Activated naive CD4-positive, alpha-beta T cell treated with anti-CD3 and anti-CD28 coated beads, Interleukin-2, amount 10 ng/mL, durations not matched to agents 7 days and 5 days (primary cell): ENCODE data around the gene EMC10.
"Not testable (repeated sequence)": the region's sequence is repeated elsewhere in the genome, so short reads cannot be mapped to it uniquely, and the experiment has no call there.

Source experiments
- CTCF ChIA-PET: fragments of 350-600 bp; sonication (Branson Sonifier 250); formaldehyde crosslinking; loops from one replicate; lab custom pipeline; 2021; ENCODE audit warnings: antibody characterized with exemption; lab: Charles Lee
- DNase-seq: peaks from one replicate; pipeline ENCODE4 v3.0.0-alpha.2; 2020
- H3K27ac Mint-ChIP-seq: one replicate; pipeline ENCODE4 v1.8.0; 2021; ENCODE audit warnings: mild to moderate bottlenecking, moderate library complexity, mixed read lengths
- H3K27me3 Mint-ChIP-seq: one replicate; pipeline ENCODE4 v1.8.0; 2021; ENCODE audit warnings: mild to moderate bottlenecking, mixed read lengths
- H3K36me3 Mint-ChIP-seq: one replicate; pipeline ENCODE4 v1.8.0; 2021; ENCODE audit warnings: mixed read lengths
- H3K4me1 Mint-ChIP-seq: one replicate; pipeline ENCODE4 v1.8.0; 2021; ENCODE audit warnings: mixed read lengths
- H3K4me3 Mint-ChIP-seq: one replicate; pipeline ENCODE4 v1.8.0; 2021; ENCODE audit warnings: mild to moderate bottlenecking, moderate library complexity, mixed read lengths
- H3K9me3 Mint-ChIP-seq: one replicate; pipeline ENCODE4 v1.8.0; 2021; ENCODE audit warnings: mixed read lengths

The EMC10 gene

GRCh38 chr19:50437862-50438449 lies 38.4 kb upstream of the EMC10 start:
- H3K36me3 Mint-ChIP-seq = no peaks in the 10 kb centered on the region
- H3K4me1 Mint-ChIP-seq = no peaks in the 10 kb centered on the region
- peaks cover 51% of the 10 kb centered on the region for H3K27me3 Mint-ChIP-seq
- no peaks in the 10 kb centered on the region for H3K9me3 Mint-ChIP-seq
- CTCF ChIA-PET = interaction anchor here (1.6 kb wide), 1 partner anchor 49 kb away, joined by 7 read pairs; no protein-coding TSS in a partner anchor
- no peak for DNase-seq
- no peak overlapping the region for H3K27ac Mint-ChIP-seq
- no peak overlapping the region for H3K4me3 Mint-ChIP-seq

GRCh38 chr19:50439130-50439529 lies 37.2 kb upstream of the EMC10 start:
- H3K27me3 Mint-ChIP-seq = peaks cover 40% of the 10 kb centered on the region
- H3K36me3 Mint-ChIP-seq, H3K4me1 Mint-ChIP-seq, H3K27ac Mint-ChIP-seq, CTCF ChIA-PET, H3K9me3 Mint-ChIP-seq, H3K4me3 Mint-ChIP-seq, DNase-seq: not testable (repeated sequence)

- no peak overlapping the region for H3K27ac Mint-ChIP-seq
- H3K4me3 Mint-ChIP-seq = no peak overlapping the region
- CTCF ChIA-PET = no interaction called here
Observed at GRCh38 chr19:50444059-50444458, 32.2 kb upstream of the EMC10 start.

GRCh38 chr19:50447053-50447452 lies 29.3 kb upstream of the EMC10 start:
- Mint-ChIP-seq H3K27ac (no peak overlapping the region), H3K4me1 (peaks cover 3% of the 10 kb centered on the region), H3K36me3 (no peaks in the 10 kb centered on the region), H3K9me3 (no peaks in the 10 kb centered on the region), H3K27me3 (peaks cover 17% of the 10 kb centered on the region), H3K4me3 (no peak overlapping the region)
- CTCF ChIA-PET = no interaction called here
- no peak for DNase-seq

More at GRCh38 chr19:50444059-50444458, 32.2 kb upstream of the EMC10 start:
- no peaks in the 10 kb centered on the region for H3K36me3 Mint-ChIP-seq
- DNase-seq = no peak
- H3K27me3 Mint-ChIP-seq = peaks cover 14% of the 10 kb centered on the region
- no peaks in the 10 kb centered on the region for H3K4me1 Mint-ChIP-seq
- no peaks in the 10 kb centered on the region for H3K9me3 Mint-ChIP-seq

GRCh38 chr19:50447750-50448149 lies 28.6 kb upstream of the EMC10 start:
- Mint-ChIP-seq H3K27ac (no peak overlapping the region), H3K9me3 (no peaks in the 10 kb centered on the region), H3K27me3 (peaks cover 17% of the 10 kb centered on the region), H3K4me3 (no peak overlapping the region), H3K36me3 (no peaks in the 10 kb centered on the region), H3K4me1 (peaks cover 3% of the 10 kb centered on the region)
- DNase-seq = no peak
- CTCF ChIA-PET = interaction anchor here (0.7 to 1.2 kb wide), 2 partner anchors 13 to 91 kb away, joined by 3 read pairs; no protein-coding TSS in a partner anchor

GRCh38 chr19:50449236-50449899 lies 26.9 kb upstream of the EMC10 start:
- DNase-seq = no peak
- no peak overlapping the region for H3K4me3 Mint-ChIP-seq
- H3K9me3 Mint-ChIP-seq = no peaks in the 10 kb centered on the region
- peaks cover 17% of the 10 kb centered on the region for H3K27me3 Mint-ChIP-seq
- peaks cover 3% of the 10 kb centered on the region for H3K4me1 Mint-ChIP-seq
- H3K27ac Mint-ChIP-seq = no peak overlapping the region
- CTCF ChIA-PET = interaction anchor here (1.0 kb wide), 1 partner anchor 11 kb away, joined by 3 read pairs; no protein-coding TSS in a partner anchor
- H3K36me3 Mint-ChIP-seq = no peaks in the 10 kb centered on the region

- Mint-ChIP-seq H3K9me3 (no peaks in the 10 kb centered on the region), H3K4me3 (no peak overlapping the region), H3K27me3 (peaks cover 16% of the 10 kb centered on the region), H3K27ac (no peak overlapping the region), H3K36me3 (no peaks in the 10 kb centered on the region), H3K4me1 (peaks cover 3% of the 10 kb centered on the region)
- no peak for DNase-seq
- CTCF ChIA-PET = interaction anchor here (1.0 kb wide), 1 partner anchor 11 kb away, joined by 4 read pairs; no protein-coding TSS in a partner anchor
Observed at GRCh38 chr19:50450369-50451222, 25.7 kb upstream of the EMC10 start.

GRCh38 chr19:50451223-50451534 lies 25.1 kb upstream of the EMC10 start:
- Mint-ChIP-seq H3K9me3 (no peaks in the 10 kb centered on the region), H3K4me3 (no peak overlapping the region), H3K36me3 (no peaks in the 10 kb centered on the region), H3K27ac (no peak overlapping the region), H3K27me3 (peaks cover 14% of the 10 kb centered on the region), H3K4me1 (peaks cover 3% of the 10 kb centered on the region)
- no peak for DNase-seq
- CTCF ChIA-PET = no interaction called here

- CTCF ChIA-PET = no interaction called here
- H3K27ac Mint-ChIP-seq = no peak overlapping the region
- DNase-seq = no peak
- H3K4me1 Mint-ChIP-seq = peaks cover 3% of the 10 kb centered on the region
- H3K9me3 Mint-ChIP-seq = no peaks in the 10 kb centered on the region
- H3K27me3 Mint-ChIP-seq = peaks cover 29% of the 10 kb centered on the region
- no peaks in the 10 kb centered on the region for H3K36me3 Mint-ChIP-seq
- no peak overlapping the region for H3K4me3 Mint-ChIP-seq
Observed at GRCh38 chr19:50453243-50453642, 23.1 kb upstream of the EMC10 start.

- Mint-ChIP-seq H3K4me1 (peaks cover 9% of the 10 kb centered on the region), H3K36me3 (no peaks in the 10 kb centered on the region), H3K4me3 (no peak overlapping the region), H3K27ac (no peak overlapping the region), H3K27me3 (peaks cover 40% of the 10 kb centered on the region), H3K9me3 (no peaks in the 10 kb centered on the region)
- no peak for DNase-seq
- CTCF ChIA-PET = no interaction called here
Observed at GRCh38 chr19:50455992-50456391, 20.3 kb upstream of the EMC10 start.

- Mint-ChIP-seq H3K4me3 (no peak overlapping the region), H3K27ac (no peak overlapping the region), H3K36me3 (no peaks in the 10 kb centered on the region), H3K4me1 (peaks cover 11% of the 10 kb centered on the region), H3K27me3 (peaks cover 43% of the 10 kb centered on the region), H3K9me3 (no peaks in the 10 kb centered on the region)
- no peak for DNase-seq
- CTCF ChIA-PET = no interaction called here
Observed at GRCh38 chr19:50457300-50457699, 19.0 kb upstream of the EMC10 start.

GRCh38 chr19:50458396-50459066 lies 17.8 kb upstream of the EMC10 start:
- H3K27me3 Mint-ChIP-seq = peaks cover 50% of the 10 kb centered on the region
- H3K9me3 Mint-ChIP-seq = no peaks in the 10 kb centered on the region
- CTCF ChIA-PET = no interaction called here
- H3K36me3 Mint-ChIP-seq = no peaks in the 10 kb centered on the region
- DNase-seq = no peak
- H3K4me3 Mint-ChIP-seq = no peak overlapping the region
- peaks cover 11% of the 10 kb centered on the region for H3K4me1 Mint-ChIP-seq
- no peak overlapping the region for H3K27ac Mint-ChIP-seq

- H3K27me3 Mint-ChIP-seq = peaks cover 51% of the 10 kb centered on the region
- DNase-seq = no peak
- CTCF ChIA-PET = no interaction called here
- H3K9me3 Mint-ChIP-seq = no peaks in the 10 kb centered on the region
- H3K27ac Mint-ChIP-seq = no peak overlapping the region
- no peak overlapping the region for H3K4me3 Mint-ChIP-seq
- peaks cover 11% of the 10 kb centered on the region for H3K4me1 Mint-ChIP-seq
- no peaks in the 10 kb centered on the region for H3K36me3 Mint-ChIP-seq
Observed at GRCh38 chr19:50459067-50459456, 17.2 kb upstream of the EMC10 start.

GRCh38 chr19:50459638-50460037 lies 16.7 kb upstream of the EMC10 start:
- no peak for DNase-seq
- H3K27ac Mint-ChIP-seq = no peak overlapping the region
- H3K27me3 Mint-ChIP-seq = peaks cover 57% of the 10 kb centered on the region
- no peaks in the 10 kb centered on the region for H3K9me3 Mint-ChIP-seq
- no peaks in the 10 kb centered on the region for H3K36me3 Mint-ChIP-seq
- CTCF ChIA-PET = interaction anchor here (1.9 to 3.8 kb wide), 2 partner anchors 91 to 102 kb away, joined by 15 to 28 read pairs; no protein-coding TSS in a partner anchor
- H3K4me1 Mint-ChIP-seq = peaks cover 11% of the 10 kb centered on the region
- H3K4me3 Mint-ChIP-seq = no peak overlapping the region
